Upper lobe of right lung (tissue), 1 donor: Measurements from ENCODE around the gene LILRA2. TPM values are rescaled to one million over a fixed set of nuclear protein-coding genes. Genes with fewer than 3 reads are reported as not detected.

Source experiments
- ATAC-seq: fragments of 200-7000 bp; cut with Tn5 transposase; one replicate; pipeline ENCODE4 v1.9.1; 2020; ENCODE audit warnings: mild to moderate bottlenecking, moderate library complexity
- DNase-seq: peaks from one replicate; pipeline ENCODE4 v3.0.0-alpha.2; 2020
- H3K27ac ChIP-seq: fragments of 200-600 bp; one replicate; pipeline ENCODE4 v1.8.0; 2022
- H3K27me3 ChIP-seq: fragments of 200-600 bp; one replicate; pipeline ENCODE4 v1.8.0; 2022; ENCODE audit warnings: mild to moderate bottlenecking
- H3K36me3 ChIP-seq: fragments of 200-600 bp; one replicate; pipeline ENCODE4 v1.8.0; 2022
- H3K4me1 ChIP-seq: fragments of 200-600 bp; one replicate; pipeline ENCODE4 v1.8.0; 2022
- H3K4me3 ChIP-seq: fragments of 200-600 bp; one replicate; pipeline ENCODE4 v1.8.0; 2022; ENCODE audit warnings: mild to moderate bottlenecking
- H3K9me3 ChIP-seq: fragments of 200-600 bp; one replicate; pipeline ENCODE4 v1.8.0; 2022
- intact Hi-C: fragments of 100-400 bp; cut with DNase I; formaldehyde crosslinking; loops from one replicate; pipeline ENCODE4 v1.11.0; 2022
- total RNA-seq: library from RNA; stranded (reverse); fragmentation: NEBNext Ultra II Directional; extraction: Animal tissue kit (Norgen Biotek cat#: 25700); gene quantifications from one replicate; pipeline ENCODE4 v1.2.1, GENCODE V29; 2021
- TF ChIP-seq, protein P1 (sequence below): fragments of 200-600 bp; IDR thresholded peaks from one replicate; pipeline ENCODE4 v1.8.0; 2022; ENCODE audit warnings: antibody characterized with exemption
- donor health status: DM: no; HTN: yes; CAD: no; lungs with severe emphysema.

The LILRA2 gene
- total RNA-seq, 1 donor from 2014 or later, result 15.4 TPM

- Histone ChIP-seq H3K4me1 (no peaks in the 10 kb centered on the region), H3K36me3 (no peaks in the 10 kb centered on the region), H3K9me3 (no peaks in the 10 kb centered on the region), H3K27me3 (no peaks in the 10 kb centered on the region), H3K4me3 (no peak overlapping the region), H3K27ac (no peak overlapping the region)
- DNase-seq (no peak), ATAC-seq (no peak)
- intact Hi-C loops, result no loop called here
- TF ChIP-seq, protein P1, sequence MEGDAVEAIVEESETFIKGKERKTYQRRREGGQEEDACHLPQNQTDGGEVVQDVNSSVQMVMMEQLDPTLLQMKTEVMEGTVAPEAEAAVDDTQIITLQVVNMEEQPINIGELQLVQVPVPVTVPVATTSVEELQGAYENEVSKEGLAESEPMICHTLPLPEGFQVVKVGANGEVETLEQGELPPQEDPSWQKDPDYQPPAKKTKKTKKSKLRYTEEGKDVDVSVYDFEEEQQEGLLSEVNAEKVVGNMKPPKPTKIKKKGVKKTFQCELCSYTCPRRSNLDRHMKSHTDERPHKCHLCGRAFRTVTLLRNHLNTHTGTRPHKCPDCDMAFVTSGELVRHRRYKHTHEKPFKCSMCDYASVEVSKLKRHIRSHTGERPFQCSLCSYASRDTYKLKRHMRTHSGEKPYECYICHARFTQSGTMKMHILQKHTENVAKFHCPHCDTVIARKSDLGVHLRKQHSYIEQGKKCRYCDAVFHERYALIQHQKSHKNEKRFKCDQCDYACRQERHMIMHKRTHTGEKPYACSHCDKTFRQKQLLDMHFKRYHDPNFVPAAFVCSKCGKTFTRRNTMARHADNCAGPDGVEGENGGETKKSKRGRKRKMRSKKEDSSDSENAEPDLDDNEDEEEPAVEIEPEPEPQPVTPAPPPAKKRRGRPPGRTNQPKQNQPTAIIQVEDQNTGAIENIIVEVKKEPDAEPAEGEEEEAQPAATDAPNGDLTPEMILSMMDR, result no peak
These were observed 34.6 kb downstream of the LILRA2 start for GRCh38 chr19:54608205-54608604.

DNA sequence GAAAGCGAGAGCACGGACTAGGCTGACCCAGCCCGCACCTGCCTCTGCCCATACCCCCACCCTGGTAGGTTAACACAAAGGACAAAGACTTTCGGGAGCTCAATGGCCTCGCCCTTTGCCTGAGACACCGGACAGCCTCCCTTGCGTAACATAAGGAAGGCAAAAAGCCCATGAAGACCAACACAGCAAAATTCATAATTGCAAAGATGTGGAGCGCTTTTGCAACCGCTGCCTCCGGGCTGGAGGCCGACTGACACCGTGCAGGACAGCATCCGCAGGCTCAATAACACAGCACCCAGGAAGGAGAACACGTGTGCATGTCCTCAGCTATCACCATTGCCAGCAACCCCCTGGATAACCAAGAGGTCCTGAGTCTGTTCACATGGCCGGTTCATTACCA lies 35.2 kb downstream of the LILRA2 start:
- intact Hi-C loops, result no loop called here
- Histone ChIP-seq H3K36me3 (no peaks in the 10 kb centered on the region), H3K4me3 (no peak overlapping the region), H3K4me1 (no peaks in the 10 kb centered on the region), H3K9me3 (no peaks in the 10 kb centered on the region), H3K27me3 (no peaks in the 10 kb centered on the region), H3K27ac (no peak overlapping the region)
- ATAC-seq (peak; percentile 34), DNase-seq (no peak)
- TF ChIP-seq, protein P1, result no peak

DNA sequence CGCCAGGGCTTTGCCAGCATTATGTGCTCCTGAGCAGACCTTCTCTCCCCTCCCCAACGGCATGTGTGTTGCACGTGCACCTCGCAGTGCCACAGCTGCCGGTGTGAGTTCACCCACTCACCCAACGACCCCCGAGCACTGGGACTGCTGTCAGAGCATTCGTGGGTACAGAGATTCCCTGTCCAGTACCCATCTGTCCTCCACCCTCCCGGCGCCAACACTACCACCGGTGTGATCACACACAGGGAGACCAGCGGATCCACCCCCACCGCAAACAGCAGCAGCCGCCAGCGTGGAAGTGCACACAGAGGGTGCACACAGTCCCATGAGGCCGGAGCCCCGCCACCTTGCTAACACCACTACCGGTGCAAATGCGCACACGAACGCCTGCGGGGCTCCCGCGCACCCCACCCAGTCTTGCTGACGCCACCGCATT lies 35.8 kb downstream of the LILRA2 start:
- intact Hi-C loops, result no loop called here

DNA sequence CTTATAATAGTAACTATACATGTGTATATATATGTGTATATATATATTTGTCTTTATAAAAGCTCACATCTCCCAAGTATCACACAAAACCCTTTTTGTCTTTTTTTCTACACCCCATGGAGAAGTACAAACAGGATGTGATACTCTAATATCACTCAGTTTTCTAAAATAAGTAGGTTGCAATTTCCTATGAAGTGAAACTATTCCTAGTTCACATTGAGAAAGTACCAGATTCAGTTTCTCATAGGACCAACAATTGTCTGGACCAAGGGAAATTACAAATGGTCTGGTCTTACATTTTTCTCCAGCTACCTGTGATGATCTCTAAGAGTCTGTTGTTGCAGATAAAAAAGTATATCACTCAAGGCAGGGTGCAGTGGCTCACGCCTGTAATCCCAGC lies 38.8 kb downstream of the LILRA2 start:
- ATAC-seq, result no peak

More for the DNA sequence above, 35.8 kb downstream of the LILRA2 start:
- H3K36me3 ChIP-seq, result no peaks in the 10 kb centered on the region
- no peaks in the 10 kb centered on the region for H3K27me3 ChIP-seq
- no peaks in the 10 kb centered on the region for H3K4me1 ChIP-seq
- no peak overlapping the region for H3K4me3 ChIP-seq
- DNase-seq, result no peak
- H3K9me3 ChIP-seq, result no peaks in the 10 kb centered on the region
- H3K27ac ChIP-seq, result no peak overlapping the region
- no peak for ATAC-seq
- TF ChIP-seq, protein P1, result no peak

DNA sequence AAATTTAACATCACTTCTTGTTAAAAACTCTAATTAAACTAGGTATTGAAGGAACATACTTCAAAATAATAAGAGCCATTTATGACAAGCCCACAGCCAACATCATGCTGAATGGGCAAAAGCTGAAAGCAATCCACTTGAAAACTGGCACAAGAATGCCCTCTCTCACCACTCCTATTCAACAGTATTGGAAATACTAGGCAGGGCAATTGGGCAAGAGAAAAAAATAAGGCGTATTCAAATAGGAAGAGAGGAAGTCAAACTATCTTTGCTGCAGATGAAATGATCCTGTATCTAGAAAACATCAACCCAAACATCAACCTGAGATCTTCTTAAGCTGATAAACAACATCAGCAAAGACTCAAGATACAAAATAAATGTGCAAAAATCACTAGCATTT lies 41.1 kb downstream of the LILRA2 start:
- H3K4me1 ChIP-seq, result no peaks in the 10 kb centered on the region
- no peak overlapping the region for H3K4me3 ChIP-seq
- no peaks in the 10 kb centered on the region for H3K36me3 ChIP-seq
- no peak for ATAC-seq
- no peak for DNase-seq
- no peak overlapping the region for H3K27ac ChIP-seq
- no peaks in the 10 kb centered on the region for H3K9me3 ChIP-seq
- TF ChIP-seq, protein P1, result no peak
- intact Hi-C loops, result no loop called here
- H3K27me3 ChIP-seq, result no peaks in the 10 kb centered on the region

More for the DNA sequence above, 38.8 kb downstream of the LILRA2 start:
- Histone ChIP-seq H3K4me3 (no peak overlapping the region), H3K36me3 (no peaks in the 10 kb centered on the region), H3K27me3 (no peaks in the 10 kb centered on the region), H3K4me1 (no peaks in the 10 kb centered on the region), H3K27ac (no peak overlapping the region), H3K9me3 (no peaks in the 10 kb centered on the region)
- no peak for DNase-seq
- TF ChIP-seq, protein P1, result no peak
- intact Hi-C loops, result no loop called here

DNA sequence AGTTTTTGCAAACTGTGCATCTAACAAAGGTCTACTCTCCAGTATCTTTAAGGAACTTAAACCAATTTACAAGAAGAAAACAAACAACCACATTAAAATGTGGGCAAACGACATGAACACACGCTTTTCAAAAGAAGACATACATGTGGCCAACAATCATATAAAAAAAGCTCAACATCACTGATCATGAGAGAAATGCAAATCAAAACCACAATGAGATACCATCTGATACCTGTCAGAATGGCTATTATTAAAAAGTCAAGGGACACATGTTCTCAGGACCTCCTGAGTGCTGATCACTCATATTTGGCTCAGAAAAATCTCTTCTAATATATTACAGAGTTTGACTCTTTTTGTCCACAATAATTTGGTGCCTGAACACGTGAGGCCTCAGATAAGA lies 42.5 kb downstream of the LILRA2 start:
- H3K4me1 ChIP-seq, result no peaks in the 10 kb centered on the region
- ATAC-seq, result no peak
- H3K27ac ChIP-seq, result no peak overlapping the region
- no peaks in the 10 kb centered on the region for H3K36me3 ChIP-seq
- H3K27me3 ChIP-seq, result no peaks in the 10 kb centered on the region
- intact Hi-C loops, result no loop called here
- DNase-seq, result no peak
- H3K4me3 ChIP-seq, result no peak overlapping the region
- TF ChIP-seq, protein P1, result no peak
- no peaks in the 10 kb centered on the region for H3K9me3 ChIP-seq
